ENCODE measurements around the gene DCAF17.

DNA sequence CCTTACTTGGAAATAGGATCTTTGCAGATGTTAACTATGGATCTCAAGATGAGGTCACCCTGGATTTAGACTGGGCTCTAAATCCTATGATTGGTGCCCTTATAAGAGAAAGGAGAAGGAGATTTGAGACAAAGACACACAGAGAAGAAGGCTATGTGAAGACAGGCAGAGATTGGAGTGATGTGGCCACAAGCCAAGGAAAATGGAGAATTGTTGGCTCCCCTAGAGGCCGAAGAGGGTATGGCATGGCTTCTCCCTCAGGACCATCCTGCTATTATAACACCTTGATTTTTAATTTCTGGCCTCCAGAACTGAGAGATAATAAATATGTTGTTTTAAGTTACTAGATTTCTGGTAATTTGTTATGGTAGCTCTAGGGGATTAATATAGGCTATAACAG, 95.9 kb downstream of the DCAF17 start:
- TF ChIP-seq, protein P1, sequence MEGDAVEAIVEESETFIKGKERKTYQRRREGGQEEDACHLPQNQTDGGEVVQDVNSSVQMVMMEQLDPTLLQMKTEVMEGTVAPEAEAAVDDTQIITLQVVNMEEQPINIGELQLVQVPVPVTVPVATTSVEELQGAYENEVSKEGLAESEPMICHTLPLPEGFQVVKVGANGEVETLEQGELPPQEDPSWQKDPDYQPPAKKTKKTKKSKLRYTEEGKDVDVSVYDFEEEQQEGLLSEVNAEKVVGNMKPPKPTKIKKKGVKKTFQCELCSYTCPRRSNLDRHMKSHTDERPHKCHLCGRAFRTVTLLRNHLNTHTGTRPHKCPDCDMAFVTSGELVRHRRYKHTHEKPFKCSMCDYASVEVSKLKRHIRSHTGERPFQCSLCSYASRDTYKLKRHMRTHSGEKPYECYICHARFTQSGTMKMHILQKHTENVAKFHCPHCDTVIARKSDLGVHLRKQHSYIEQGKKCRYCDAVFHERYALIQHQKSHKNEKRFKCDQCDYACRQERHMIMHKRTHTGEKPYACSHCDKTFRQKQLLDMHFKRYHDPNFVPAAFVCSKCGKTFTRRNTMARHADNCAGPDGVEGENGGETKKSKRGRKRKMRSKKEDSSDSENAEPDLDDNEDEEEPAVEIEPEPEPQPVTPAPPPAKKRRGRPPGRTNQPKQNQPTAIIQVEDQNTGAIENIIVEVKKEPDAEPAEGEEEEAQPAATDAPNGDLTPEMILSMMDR (IDR thresholded peaks at IDR 0.05; ENCODE audit: low read length), result peak; percentile 62
- no peak for TF ChIP-seq EZH2 (IDR thresholded peaks at IDR 0.05; ENCODE audit: borderline replicate concordance, low read length)

Data from OCI-LY1 (cell line).